K562 (cell line): ENCODE measurements around the gene NRXN2. TPM values are rescaled to one million over a fixed set of nuclear protein-coding genes. Genes with fewer than 3 reads are reported as not detected.

Source experiments
- ATF7 ChIP-seq: fragments of 450-650 bp; IDR thresholded peaks from 2 replicates; pipeline ENCODE4 v1.7.1; 2014; ENCODE audit warnings: mild to moderate bottlenecking, moderate library complexity
- C11orf30 ChIP-seq: fragments of 450-650 bp; IDR thresholded peaks from 2 replicates; pipeline ENCODE4 v1.6.1; 2016; ENCODE audit warnings: low read depth, mild to moderate bottlenecking
- CREM ChIP-seq: IDR thresholded peaks from 2 replicates; pipeline ENCODE4 v1.6.1; 2014; ENCODE audit warnings: antibody characterized with exemption, low read depth
- ELF2 ChIP-seq: fragments of 250-450 bp; sonication (Bioruptor Pico); IDR thresholded peaks from 2 replicates; pipeline ENCODE4 v1.5.0; 2021; ENCODE audit warnings: mild to moderate bottlenecking
- FOXM1 ChIP-seq, 2 experiments: fragments of 450-650 bp in 1 of 2; sonication (generic) in 1 of 2; formaldehyde crosslinking in 1 of 2; IDR thresholded peaks; 2 replicates each; pipeline versions ENCODE4 v1.6.1 to v1.9.0; 2017 to 2022; ENCODE audit warnings: low read depth in 2 of 2, mild to moderate bottlenecking in 2 of 2, missing genetic modification reagents in 1 of 2, moderate library complexity in 1 of 2
- HNRNPH1 ChIP-seq: fragments of 200-400 bp; formaldehyde crosslinking; optimal IDR thresholded peaks from 2 replicates; pipeline ENCODE3; 2017; ENCODE audit warnings: low read depth, mild to moderate bottlenecking, low read length, moderate library complexity
- HSF4 ChIP-seq: fragments of 250-450 bp; sonication (Bioruptor Pico); IDR thresholded peaks from 2 replicates; pipeline ENCODE4 v2.1.2; 2022; ENCODE audit warnings: mild to moderate bottlenecking, moderate library complexity, borderline replicate concordance
- L3MBTL2 ChIP-seq: fragments of 450-650 bp; IDR thresholded peaks from 2 replicates; pipeline ENCODE4 v1.6.1; 2016; ENCODE audit warnings: mild to moderate bottlenecking, moderate library complexity
- MTF1 ChIP-seq: fragments of 250-450 bp; sonication (Bioruptor Pico); IDR thresholded peaks from 2 replicates; pipeline ENCODE4 v1.9.0; 2021; ENCODE audit warnings: moderate library complexity, mild to moderate bottlenecking, inconsistent platforms, borderline replicate concordance
- NCOA6 ChIP-seq: fragments of 450-650 bp; IDR thresholded peaks from 2 replicates; pipeline ENCODE4 v1.6.1; 2017; ENCODE audit warnings: mild to moderate bottlenecking
- NR1H2 ChIP-seq: sonication (generic); formaldehyde crosslinking; IDR thresholded peaks from 2 replicates; pipeline ENCODE4 v1.4.0; 2020; ENCODE audit warnings: mild to moderate bottlenecking, missing genetic modification reagents
- NR2C2 ChIP-seq, 2 experiments: fragments of 200-800 bp in 1 of 2; sonication (Bioruptor generic) in 1 of 2; sonication (generic) in 1 of 2; formaldehyde crosslinking in 1 of 2; IDR thresholded peaks; 2 replicates each; pipeline versions ENCODE4 v1.6.1 to v1.8.0; 2016 to 2022; ENCODE audit warnings: mild to moderate bottlenecking in 1 of 2, missing compliant biosample characterization in 1 of 2, missing genetic modification characterization in 1 of 2, missing genetic modification reagents in 1 of 2
- PRPF4 ChIP-seq: fragments of 200-400 bp; formaldehyde crosslinking; IDR thresholded peaks from one replicate; pipeline ENCODE4 v1.6.1; 2017; ENCODE audit warnings: low read length, low read depth, mild to moderate bottlenecking; ENCODE audit not compliant: insufficient read depth, poor library complexity, severe bottlenecking
- RNF2 ChIP-seq: sonication (generic); IDR thresholded peaks from 2 replicates; pipeline ENCODE4 v1.6.1; 2016
- SOX6 ChIP-seq: fragments of 450-650 bp; IDR thresholded peaks from 2 replicates; pipeline ENCODE4 v1.6.1; 2014; ENCODE audit warnings: mild to moderate bottlenecking
- TEAD1 ChIP-seq, 2 experiments: fragments of 450-650 bp in 1 of 2; sonication (generic) in 1 of 2; formaldehyde crosslinking; IDR thresholded peaks; 2 replicates each; pipeline versions ENCODE4 v1.4.0 to v1.8.0; 2020 to 2022; ENCODE audit warnings: mild to moderate bottlenecking in 2 of 2, missing genetic modification reagents in 1 of 2
- ZFP1 ChIP-seq: fragments of 450-650 bp; formaldehyde crosslinking; IDR thresholded peaks from 2 replicates; pipeline ENCODE4 v1.4.0; 2020; ENCODE audit warnings: mild to moderate bottlenecking, mixed read lengths
- ZNF121 ChIP-seq: sonication (generic); formaldehyde crosslinking; conservative IDR thresholded peaks from 2 replicates; pipeline ENCODE4 v1.8.0; 2022; ENCODE audit warnings: missing genetic modification reagents
- ZNF143 ChIP-seq: sonication (generic); formaldehyde crosslinking; IDR thresholded peaks from 2 replicates; pipeline ENCODE4 v1.9.0; 2022; ENCODE audit warnings: mild to moderate bottlenecking, missing genetic modification reagents
- ZNF3 ChIP-seq: fragments of 250-450 bp; sonication (Bioruptor Pico); IDR thresholded peaks from 2 replicates; pipeline ENCODE4 v1.5.0; 2021; ENCODE audit warnings: mild to moderate bottlenecking, moderate library complexity
- ZNF717 ChIP-seq: fragments of 250-450 bp; sonication (Bioruptor Pico); IDR thresholded peaks from 2 replicates; pipeline ENCODE4 v1.5.0; 2021
- polyA plus RNA-seq, 8 experiments: library from polyadenylated mRNA; depleted of rRNA in 4 of 8; stranded (reverse) in 5 of 8; unstranded in 3 of 8; fragments of >200 nt; fragmentation: Nextera tagmentation in 2 of 8; fragmentation: Illumina TruSeq in 1 of 8; extraction: Ambion mirVana in 2 of 8; extraction: Trizol in 1 of 8; gene quantifications; 2 replicates each; pipeline versions ENCODE4 v1.2.1 to v1.2.3, GENCODE V29; 2011 to 2014; ENCODE audit warnings: inconsistent platforms in 1 of 8, missing spikeins in 1 of 8
- total RNA-seq, 7 experiments: library from RNA; depleted of rRNA in 6 of 7; stranded (reverse); fragments of >200 nt in 6 of 7; fragmentation: Illumina TruSeq in 2 of 7; extraction: Trizol in 2 of 7; gene quantifications; 2 replicates each; pipeline versions ENCODE4 v1.2.1 to v1.2.3, GENCODE V29; 2011 to 2021; ENCODE audit warnings: low replicate concordance in 1 of 7
- TF ChIP-seq, protein P1 (sequence below): conservative IDR thresholded peaks from 2 replicates; pipeline ENCODE4 v1.6.1; 2011; ENCODE audit warnings: low read depth, mild to moderate bottlenecking, low read length; ENCODE audit not compliant: control insufficient read depth
- TF ChIP-seq, protein P2 (sequence below), 2 experiments: fragments of 250-450 bp in 1 of 2; fragments of 450-650 bp in 1 of 2; sonication (Bioruptor Pico) in 1 of 2; IDR thresholded peaks; 2 replicates each; pipeline versions ENCODE4 v1.6.1 to v1.8.0; 2016 to 2021; ENCODE audit warnings: mild to moderate bottlenecking in 2 of 2, moderate library complexity in 2 of 2, missing compliant biosample characterization in 1 of 2, missing genetic modification characterization in 1 of 2
- TF ChIP-seq, protein P3 (sequence below): fragments of 450-650 bp; IDR thresholded peaks from 2 replicates; pipeline ENCODE4 v1.6.1; 2017; ENCODE audit warnings: mild to moderate bottlenecking, moderate library complexity
- TF ChIP-seq, protein P4 (sequence below): fragments of 250-450 bp; sonication (Bioruptor Pico); IDR thresholded peaks from 2 replicates; pipeline ENCODE4 v1.4.0; 2020; ENCODE audit warnings: mild to moderate bottlenecking

The NRXN2 gene
- total and polyA plus RNA-seq, 9 of the 15 experiments (the other 6 are each of a cell fraction or from before 2014, with no cell fraction given) = 0.07 to 0.47 (median 0.15) TPM; not detected in 4

DNA sequence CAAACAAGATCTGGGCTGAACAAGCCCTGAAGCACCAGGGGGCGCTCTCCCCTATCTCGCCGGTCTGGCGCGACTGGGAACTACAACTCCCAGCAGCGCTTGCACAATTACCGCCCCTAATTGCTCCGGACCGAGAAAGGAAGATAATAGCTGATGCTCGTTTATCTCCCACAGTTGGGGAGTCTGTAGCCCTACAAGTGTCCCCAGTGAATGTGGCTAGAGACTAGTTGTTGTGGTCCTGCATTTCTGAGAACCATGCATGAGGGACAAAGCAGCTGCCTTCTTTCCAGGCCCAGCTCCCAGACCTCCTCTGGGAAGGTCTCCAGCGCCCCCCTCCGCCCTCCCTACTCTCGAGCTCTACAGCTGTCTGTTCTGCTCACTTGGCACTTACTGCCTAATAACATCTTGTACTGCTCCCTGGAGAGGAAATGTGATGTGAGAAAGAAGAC is 34.4 kb downstream of the NRXN2 start (continued):
- TF ChIP-seq CREM (peak; percentile 76), C11orf30 (peak; percentile 55; the same call in 1 of the 2 replicates), TEAD1 (CRISPR knock-in tag; IDR thresholded peaks at IDR 0.05) (no peak), ZNF121 (CRISPR knock-in tag) (no peak), ZFP1 (CRISPR knock-in tag) (no peak), HNRNPH1 (no peak), NR2C2 (CRISPR knock-in tag; IDR thresholded peaks at IDR 0.05) (no peak), NR2C2 (tag; IDR thresholded peaks at IDR 0.05) (no peak), FOXM1 (IDR thresholded peaks at IDR 0.05; ENCODE audit: low read depth) (no peak), FOXM1 (CRISPR knock-in tag; IDR thresholded peaks at IDR 0.05; ENCODE audit: low read depth) (no peak), ZNF143 (peak; percentile 99), ZNF3 (no peak), MTF1 (CRISPR knock-in tag) (no peak), HSF4 (CRISPR knock-in tag) (no peak), NR1H2 (CRISPR knock-in tag) (no peak), ATF7 (peak; percentile 80), SOX6 (no peak), L3MBTL2 (peak; percentile 57), ELF2 (CRISPR knock-in tag) (no peak), NCOA6 (no peak), ZNF717 (CRISPR knock-in tag) (no peak), RNF2 (no peak), PRPF4 (no peak)
- TF ChIP-seq, protein P1, sequence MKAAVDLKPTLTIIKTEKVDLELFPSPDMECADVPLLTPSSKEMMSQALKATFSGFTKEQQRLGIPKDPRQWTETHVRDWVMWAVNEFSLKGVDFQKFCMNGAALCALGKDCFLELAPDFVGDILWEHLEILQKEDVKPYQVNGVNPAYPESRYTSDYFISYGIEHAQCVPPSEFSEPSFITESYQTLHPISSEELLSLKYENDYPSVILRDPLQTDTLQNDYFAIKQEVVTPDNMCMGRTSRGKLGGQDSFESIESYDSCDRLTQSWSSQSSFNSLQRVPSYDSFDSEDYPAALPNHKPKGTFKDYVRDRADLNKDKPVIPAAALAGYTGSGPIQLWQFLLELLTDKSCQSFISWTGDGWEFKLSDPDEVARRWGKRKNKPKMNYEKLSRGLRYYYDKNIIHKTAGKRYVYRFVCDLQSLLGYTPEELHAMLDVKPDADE = peak; percentile 96
- TF ChIP-seq, protein P2, sequence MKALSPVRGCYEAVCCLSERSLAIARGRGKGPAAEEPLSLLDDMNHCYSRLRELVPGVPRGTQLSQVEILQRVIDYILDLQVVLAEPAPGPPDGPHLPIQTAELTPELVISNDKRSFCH (CRISPR knock-in tag; IDR thresholded peaks at IDR 0.05) = no peak
- TF ChIP-seq, protein P2 (tag; IDR thresholded peaks at IDR 0.05) = no peak; the same call in 1 of the 2 replicates
- TF ChIP-seq, protein P3, sequence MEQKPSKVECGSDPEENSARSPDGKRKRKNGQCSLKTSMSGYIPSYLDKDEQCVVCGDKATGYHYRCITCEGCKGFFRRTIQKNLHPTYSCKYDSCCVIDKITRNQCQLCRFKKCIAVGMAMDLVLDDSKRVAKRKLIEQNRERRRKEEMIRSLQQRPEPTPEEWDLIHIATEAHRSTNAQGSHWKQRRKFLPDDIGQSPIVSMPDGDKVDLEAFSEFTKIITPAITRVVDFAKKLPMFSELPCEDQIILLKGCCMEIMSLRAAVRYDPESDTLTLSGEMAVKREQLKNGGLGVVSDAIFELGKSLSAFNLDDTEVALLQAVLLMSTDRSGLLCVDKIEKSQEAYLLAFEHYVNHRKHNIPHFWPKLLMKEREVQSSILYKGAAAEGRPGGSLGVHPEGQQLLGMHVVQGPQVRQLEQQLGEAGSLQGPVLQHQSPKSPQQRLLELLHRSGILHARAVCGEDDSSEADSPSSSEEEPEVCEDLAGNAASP = no peak
- TF ChIP-seq, protein P4, sequence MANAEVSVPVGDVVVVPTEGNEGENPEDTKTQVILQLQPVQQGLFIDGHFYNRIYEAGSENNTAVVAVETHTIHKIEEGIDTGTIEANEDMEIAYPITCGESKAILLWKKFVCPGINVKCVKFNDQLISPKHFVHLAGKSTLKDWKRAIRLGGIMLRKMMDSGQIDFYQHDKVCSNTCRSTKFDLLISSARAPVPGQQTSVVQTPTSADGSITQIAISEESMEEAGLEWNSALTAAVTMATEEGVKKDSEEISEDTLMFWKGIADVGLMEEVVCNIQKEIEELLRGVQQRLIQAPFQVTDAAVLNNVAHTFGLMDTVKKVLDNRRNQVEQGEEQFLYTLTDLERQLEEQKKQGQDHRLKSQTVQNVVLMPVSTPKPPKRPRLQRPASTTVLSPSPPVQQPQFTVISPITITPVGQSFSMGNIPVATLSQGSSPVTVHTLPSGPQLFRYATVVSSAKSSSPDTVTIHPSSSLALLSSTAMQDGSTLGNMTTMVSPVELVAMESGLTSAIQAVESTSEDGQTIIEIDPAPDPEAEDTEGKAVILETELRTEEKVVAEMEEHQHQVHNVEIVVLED (CRISPR knock-in tag) = no peak
